Large intestine (tissue), 3 donors: ENCODE data around the gene IGSF8. TPM values are rescaled to one million over a fixed set of nuclear protein-coding genes. Genes with fewer than 3 reads are reported as not detected.
A peak's percentile ranks its signal among the peaks of the same experiment; 100 is the strongest.

Experiments used
- DNase-seq, 2 donors: peaks; one replicate each; pipeline versions ENCODE4 v3.0.0 to v3.0.0-alpha.2; 2013
- H3K27ac ChIP-seq: one replicate; pipeline ENCODE4 v1.5.1; 2013; ENCODE audit warnings: low read length
- H3K27me3 ChIP-seq: 2 replicates; pipeline ENCODE4 v1.6.1; 2013; ENCODE audit warnings: low read length; ENCODE audit not compliant: control insufficient read depth, insufficient read depth
- H3K36me3 ChIP-seq: 2 replicates; pipeline ENCODE4 v1.6.1; 2013; ENCODE audit warnings: low read length; ENCODE audit not compliant: control insufficient read depth, insufficient read depth
- H3K4me1 ChIP-seq: one replicate; pipeline ENCODE4 v1.6.1; 2013; ENCODE audit warnings: low read length; ENCODE audit not compliant: control insufficient read depth, insufficient read depth
- H3K4me3 ChIP-seq: one replicate; pipeline ENCODE4 v1.5.1; 2013; ENCODE audit warnings: low read length
- H3K9me3 ChIP-seq: one replicate; pipeline ENCODE4 v1.6.1; 2013; ENCODE audit warnings: mild to moderate bottlenecking, low read depth, low read length, moderate library complexity; ENCODE audit not compliant: control insufficient read depth
- WGBS: methylation state at CpG from one replicate; pipeline ENCODE4 v1.1.5; 2013; ENCODE audit warnings: low lambda C conversion rate; ENCODE audit not compliant: insufficient coverage; 5-methylcytosine and 5-hydroxymethylcytosine counted together
- polyA plus RNA-seq: library from polyadenylated mRNA; unstranded; fragments of 120-200 nt; gene quantifications from one replicate; pipeline ENCODE4 v1.2.1, GENCODE V29; 2013

IGSF8 gene
- polyA plus RNA-seq, 1 donor, result 31.0 TPM

DNA sequence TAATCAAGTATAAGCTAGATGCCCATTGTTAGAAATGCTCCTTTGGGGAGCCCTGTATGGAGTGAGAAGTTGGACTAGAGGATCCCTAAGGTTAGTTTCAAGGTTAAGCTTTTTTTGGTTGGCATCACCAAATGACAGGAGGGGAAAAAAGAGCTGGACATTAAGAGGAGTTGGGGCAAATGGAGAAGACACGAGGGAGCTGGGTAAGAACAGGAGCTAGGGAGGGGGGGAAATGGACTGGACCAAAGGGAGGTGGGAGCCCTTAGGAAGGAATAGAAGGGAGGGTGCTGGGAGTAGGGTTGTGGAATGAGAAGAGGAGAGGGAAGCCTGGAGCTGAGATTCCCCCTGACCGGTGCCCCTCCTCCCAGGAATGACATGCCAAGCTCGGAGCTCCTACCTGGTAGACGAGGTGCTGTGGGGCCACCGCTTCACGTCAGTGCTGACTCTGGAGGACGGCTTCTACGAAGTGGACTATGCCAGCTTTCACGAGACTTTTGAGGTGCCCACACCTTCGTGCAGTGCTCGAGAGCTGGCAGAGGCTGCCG lies 11.2 kb downstream of the IGSF8 start:
- H3K36me3 ChIP-seq, result peaks cover 37% of the 10 kb centered on the region
- WGBS, result 100% methylated on average over 1 of the region's 12 CpGs
- H3K27me3 ChIP-seq, result peaks cover 22% of the 10 kb centered on the region
- no peak overlapping the region for H3K4me3 ChIP-seq
- peaks cover 6% of the 10 kb centered on the region for H3K4me1 ChIP-seq
- peaks cover 8% of the 10 kb centered on the region for H3K9me3 ChIP-seq
- no peak for DNase-seq
- no peak overlapping the region for H3K27ac ChIP-seq

GRCh38 chr1:160086456-160086892 lies 11.9 kb downstream of the IGSF8 start:
- no peak overlapping the region for H3K27ac ChIP-seq
- no CpG with 5 or more reads among the region's 5 CpGs for WGBS
- peaks cover 8% of the 10 kb centered on the region for H3K9me3 ChIP-seq
- no peak overlapping the region for H3K4me3 ChIP-seq
- peaks cover 6% of the 10 kb centered on the region for H3K4me1 ChIP-seq
- H3K27me3 ChIP-seq, result peaks cover 29% of the 10 kb centered on the region
- H3K36me3 ChIP-seq, result peaks cover 30% of the 10 kb centered on the region
- no peak for DNase-seq

DNA sequence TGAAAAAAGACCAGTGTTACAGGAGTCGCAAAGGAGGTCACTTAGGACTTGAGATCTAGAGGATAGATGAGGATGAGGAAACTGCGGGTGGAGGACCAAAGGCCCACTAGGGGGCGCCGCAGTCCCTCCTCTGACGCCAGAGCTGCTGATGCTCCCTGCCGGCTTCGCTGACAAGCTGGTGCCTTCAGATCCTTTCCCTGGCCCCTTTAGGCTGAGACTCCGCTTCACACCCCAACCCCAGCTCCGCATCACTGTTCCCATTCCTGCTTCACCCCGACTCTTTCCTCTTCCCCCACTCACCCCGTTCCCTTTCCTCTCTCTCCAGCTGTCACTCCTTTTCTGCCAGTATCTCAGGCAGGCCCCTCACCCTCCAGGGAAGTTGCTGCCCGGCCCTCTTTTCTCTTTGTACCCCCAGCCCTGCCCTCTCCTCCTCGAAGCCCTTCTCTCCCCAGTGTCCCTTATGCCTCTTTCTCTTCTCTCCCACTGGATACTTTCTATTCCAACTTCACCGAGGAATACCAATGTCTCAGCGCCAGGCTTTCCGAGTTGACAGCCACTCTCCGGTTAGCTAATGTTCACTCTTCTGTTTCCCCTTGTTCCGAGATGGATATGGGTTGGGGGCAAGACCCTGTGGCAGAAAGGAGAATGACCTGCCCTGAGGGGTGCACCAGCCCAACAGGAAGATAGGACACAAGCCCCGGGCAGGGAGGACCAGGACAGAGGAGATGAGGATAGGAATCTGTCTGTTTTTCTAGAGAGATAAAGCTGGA lies 12.5 kb downstream of the IGSF8 start:
- Histone ChIP-seq H3K4me3 (no peak overlapping the region), H3K9me3 (peaks cover 8% of the 10 kb centered on the region), H3K4me1 (peaks cover 6% of the 10 kb centered on the region), H3K36me3 (peaks cover 25% of the 10 kb centered on the region), H3K27me3 (peaks cover 35% of the 10 kb centered on the region), H3K27ac (no peak overlapping the region)
- peak; percentile 60 to 61 for DNase-seq
- WGBS, result 50% methylated on average over 4 of the region's 19 CpGs

GRCh38 chr1:160084771-160085321 lies 13.6 kb downstream of the IGSF8 start:
- Histone ChIP-seq H3K9me3 (peaks cover 8% of the 10 kb centered on the region), H3K4me1 (peaks cover 6% of the 10 kb centered on the region), H3K4me3 (no peak overlapping the region), H3K36me3 (peaks cover 18% of the 10 kb centered on the region), H3K27ac (no peak overlapping the region), H3K27me3 (peaks cover 46% of the 10 kb centered on the region)
- no CpG with 5 or more reads among the region's 30 CpGs for WGBS
- DNase-seq, result no peak

GRCh38 chr1:160083968-160084770 lies 14.2 kb downstream of the IGSF8 start:
- H3K36me3 ChIP-seq, result peaks cover 15% of the 10 kb centered on the region
- peak; percentile 78 to 87 for DNase-seq
- no peak overlapping the region for H3K4me3 ChIP-seq
- WGBS, result no CpG with 5 or more reads among the region's 96 CpGs
- peaks cover 8% of the 10 kb centered on the region for H3K9me3 ChIP-seq
- H3K27me3 ChIP-seq, result peaks cover 51% of the 10 kb centered on the region
- peaks cover 6% of the 10 kb centered on the region for H3K4me1 ChIP-seq
- no peak overlapping the region for H3K27ac ChIP-seq

GRCh38 chr1:160082926-160083325 lies 15.5 kb downstream of the IGSF8 start:
- DNase-seq, result no peak
- no CpG with 5 or more reads among the region's 3 CpGs for WGBS

DNA sequence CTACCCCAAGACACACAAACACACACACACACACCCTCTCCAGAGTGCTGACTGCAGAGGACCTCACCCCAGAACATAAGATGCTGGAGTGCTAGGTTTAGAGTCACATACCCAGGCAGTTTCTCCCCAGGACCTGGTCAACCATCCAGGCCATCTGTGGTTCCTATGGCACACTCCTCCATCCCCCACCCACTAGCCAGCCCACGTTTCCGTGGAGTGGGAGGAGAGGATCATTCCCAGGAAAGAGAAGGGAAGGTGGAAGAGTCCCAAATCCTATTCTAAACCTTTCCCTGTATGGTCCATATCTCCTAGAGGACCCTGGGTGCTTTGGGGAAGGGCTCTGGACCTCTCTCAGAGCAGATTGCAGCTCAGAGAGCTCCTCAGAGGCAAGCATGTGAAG lies 15.9 kb downstream of the IGSF8 start:
- H3K4me3 ChIP-seq, result no peak overlapping the region
- no peak overlapping the region for H3K27ac ChIP-seq
- peaks cover 6% of the 10 kb centered on the region for H3K36me3 ChIP-seq
- peaks cover 8% of the 10 kb centered on the region for H3K9me3 ChIP-seq
- H3K4me1 ChIP-seq, result peaks cover 6% of the 10 kb centered on the region
- WGBS, result no CpG with 5 or more reads among the region's 2 CpGs
- peaks cover 52% of the 10 kb centered on the region for H3K27me3 ChIP-seq
- DNase-seq, result no peak

More at GRCh38 chr1:160082926-160083325, 15.5 kb downstream of the IGSF8 start:
- peaks cover 6% of the 10 kb centered on the region for H3K36me3 ChIP-seq
- H3K9me3 ChIP-seq, result peaks cover 8% of the 10 kb centered on the region
- H3K27me3 ChIP-seq, result peaks cover 51% of the 10 kb centered on the region
- no peak overlapping the region for H3K4me3 ChIP-seq
- no peak overlapping the region for H3K27ac ChIP-seq
- H3K4me1 ChIP-seq, result peaks cover 6% of the 10 kb centered on the region

GRCh38 chr1:160081261-160081936 lies 17.0 kb downstream of the IGSF8 start, which contains the start of gene KCNJ9:
KCNJ9 (plus strand) TSS chr1:160081538; CDS start chr1:160084031, 2,493 bp downstream.
- Histone ChIP-seq H3K36me3 (no peaks in the 10 kb centered on the region), H3K4me1 (peaks cover 6% of the 10 kb centered on the region), H3K27me3 (peaks cover 59% of the 10 kb centered on the region), H3K9me3 (peaks cover 8% of the 10 kb centered on the region), H3K27ac (no peak within 1 kb of the TSS), H3K4me3 (no peak within 1 kb of the TSS)
- WGBS, result no CpG with 5 or more reads among the region's 14 CpGs
- no peak for DNase-seq

GRCh38 chr1:160080381-160081100 lies 17.9 kb downstream of the IGSF8 start:
- no CpG with 5 or more reads among the region's 6 CpGs for WGBS
- H3K27me3 ChIP-seq, result peaks cover 66% of the 10 kb centered on the region

More at GRCh38 chr1:160080381-160081100, 17.9 kb downstream of the IGSF8 start:
- H3K27ac ChIP-seq, result no peak overlapping the region
- no peaks in the 10 kb centered on the region for H3K36me3 ChIP-seq
- peaks cover 8% of the 10 kb centered on the region for H3K9me3 ChIP-seq
- peaks cover 6% of the 10 kb centered on the region for H3K4me1 ChIP-seq
- DNase-seq, result no peak
- H3K4me3 ChIP-seq, result no peak overlapping the region
